Stimulated activated memory B cell treated with anti-CD40 and anti-IgM and Interleukin-4, amounts not matched to agents 10 μg/mL and 1 μg/mL and 100 μg/mL, for 72 hours (primary cell): ENCODE measurements around the gene KRT85.
"Not testable (repeated sequence)": the region's sequence is repeated elsewhere in the genome, so short reads cannot be mapped to it uniquely, and the experiment has no call there.

ENCODE experiments used
- ATAC-seq: fragments of 150-1000 bp; cut with Tn5 transposase; 2 replicates; pipeline ENCODE4 v1.10.0; 2021
- H3K27ac Mint-ChIP-seq: one replicate; pipeline ENCODE4 v1.8.0; 2022; ENCODE audit warnings: mild to moderate bottlenecking, mixed read lengths
- H3K27me3 Mint-ChIP-seq: one replicate; pipeline ENCODE4 v1.8.0; 2022; ENCODE audit warnings: mixed read lengths
- H3K36me3 Mint-ChIP-seq: one replicate; pipeline ENCODE4 v1.8.0; 2022; ENCODE audit warnings: mixed read lengths
- H3K4me1 Mint-ChIP-seq: one replicate; pipeline ENCODE4 v1.8.0; 2022; ENCODE audit warnings: mixed read lengths
- H3K4me3 Mint-ChIP-seq: one replicate; pipeline ENCODE4 v1.8.0; 2022; ENCODE audit warnings: mild to moderate bottlenecking, moderate library complexity, mixed read lengths
- H3K9me3 Mint-ChIP-seq: one replicate; pipeline ENCODE4 v1.8.0; 2022; ENCODE audit warnings: mixed read lengths

The KRT85 gene

GRCh38 chr12:52319097-52319496 lies 48.2 kb downstream of the KRT85 start:
- no peaks in the 10 kb centered on the region for H3K36me3 Mint-ChIP-seq
- no peaks in the 10 kb centered on the region for H3K4me1 Mint-ChIP-seq
- no peak overlapping the region for H3K4me3 Mint-ChIP-seq
- H3K27ac Mint-ChIP-seq = no peak overlapping the region
- ATAC-seq = no peak
- H3K9me3 Mint-ChIP-seq = no peaks in the 10 kb centered on the region
- peaks cover 52% of the 10 kb centered on the region for H3K27me3 Mint-ChIP-seq

GRCh38 chr12:52318241-52318990 lies 48.9 kb downstream of the KRT85 start:
- H3K36me3 Mint-ChIP-seq = no peaks in the 10 kb centered on the region
- no peak overlapping the region for H3K27ac Mint-ChIP-seq
- no peak overlapping the region for H3K4me3 Mint-ChIP-seq
- H3K27me3 Mint-ChIP-seq = peaks cover 55% of the 10 kb centered on the region
- H3K9me3 Mint-ChIP-seq = no peaks in the 10 kb centered on the region
- H3K4me1 Mint-ChIP-seq = no peaks in the 10 kb centered on the region
- no peak for ATAC-seq

GRCh38 chr12:52317468-52318052 lies 49.7 kb downstream of the KRT85 start:
- H3K27me3 Mint-ChIP-seq = peaks cover 55% of the 10 kb centered on the region
- ATAC-seq = no peak

GRCh38 chr12:52316701-52317100 lies 50.6 kb downstream of the KRT85 start:
- no peaks in the 10 kb centered on the region for H3K4me1 Mint-ChIP-seq
- H3K9me3 Mint-ChIP-seq = no peaks in the 10 kb centered on the region
- ATAC-seq = no peak
- H3K27ac Mint-ChIP-seq = no peak overlapping the region
- no peaks in the 10 kb centered on the region for H3K36me3 Mint-ChIP-seq
- H3K27me3 Mint-ChIP-seq = peaks cover 55% of the 10 kb centered on the region
- H3K4me3 Mint-ChIP-seq = no peak overlapping the region

More at GRCh38 chr12:52317468-52318052, 49.7 kb downstream of the KRT85 start:
- Mint-ChIP-seq H3K36me3 (no peaks in the 10 kb centered on the region), H3K27ac (no peak overlapping the region), H3K4me1 (no peaks in the 10 kb centered on the region), H3K9me3 (no peaks in the 10 kb centered on the region), H3K4me3 (no peak overlapping the region)

GRCh38 chr12:52316290-52316689 lies 51.0 kb downstream of the KRT85 start:
- no peaks in the 10 kb centered on the region for H3K4me1 Mint-ChIP-seq
- no peaks in the 10 kb centered on the region for H3K36me3 Mint-ChIP-seq
- H3K4me3 Mint-ChIP-seq = no peak overlapping the region
- ATAC-seq = no peak
- H3K9me3 Mint-ChIP-seq = no peaks in the 10 kb centered on the region
- peaks cover 57% of the 10 kb centered on the region for H3K27me3 Mint-ChIP-seq
- no peak overlapping the region for H3K27ac Mint-ChIP-seq

GRCh38 chr12:52315721-52316120 lies 51.6 kb downstream of the KRT85 start:
- not testable (repeated sequence) for H3K4me1 Mint-ChIP-seq, ATAC-seq, H3K4me3 Mint-ChIP-seq, H3K27ac Mint-ChIP-seq, H3K36me3 Mint-ChIP-seq, H3K9me3 Mint-ChIP-seq
- H3K27me3 Mint-ChIP-seq = peaks cover 63% of the 10 kb centered on the region

- H3K4me3 Mint-ChIP-seq = no peak overlapping the region
- no peaks in the 10 kb centered on the region for H3K36me3 Mint-ChIP-seq
- ATAC-seq = no peak
- H3K27ac Mint-ChIP-seq = no peak overlapping the region
- H3K27me3 Mint-ChIP-seq = peaks cover 58% of the 10 kb centered on the region
- no peaks in the 10 kb centered on the region for H3K4me1 Mint-ChIP-seq
- H3K9me3 Mint-ChIP-seq = no peaks in the 10 kb centered on the region
Measured at GRCh38 chr12:52314511-52314910, 52.8 kb downstream of the KRT85 start.

- peaks cover 1% of the 10 kb centered on the region for H3K4me1 Mint-ChIP-seq
- H3K9me3 Mint-ChIP-seq = no peaks in the 10 kb centered on the region
- H3K27ac Mint-ChIP-seq = no peak overlapping the region
- peaks cover 58% of the 10 kb centered on the region for H3K27me3 Mint-ChIP-seq
- H3K4me3 Mint-ChIP-seq = no peak overlapping the region
- no peak for ATAC-seq
- H3K36me3 Mint-ChIP-seq = no peaks in the 10 kb centered on the region
Measured at GRCh38 chr12:52313926-52314325, 53.4 kb downstream of the KRT85 start.

- no peaks in the 10 kb centered on the region for H3K9me3 Mint-ChIP-seq
- H3K36me3 Mint-ChIP-seq = no peaks in the 10 kb centered on the region
- peaks cover 58% of the 10 kb centered on the region for H3K27me3 Mint-ChIP-seq
- no peak overlapping the region for H3K4me3 Mint-ChIP-seq
- H3K4me1 Mint-ChIP-seq = peaks cover 6% of the 10 kb centered on the region
- ATAC-seq = no peak
- no peak overlapping the region for H3K27ac Mint-ChIP-seq
Measured at GRCh38 chr12:52313461-52313860, 53.8 kb downstream of the KRT85 start.

- no peak for ATAC-seq
- no peaks in the 10 kb centered on the region for H3K36me3 Mint-ChIP-seq
- no peak overlapping the region for H3K27ac Mint-ChIP-seq
- no peaks in the 10 kb centered on the region for H3K9me3 Mint-ChIP-seq
- peaks cover 62% of the 10 kb centered on the region for H3K27me3 Mint-ChIP-seq
- no peak overlapping the region for H3K4me3 Mint-ChIP-seq
- H3K4me1 Mint-ChIP-seq = peaks cover 8% of the 10 kb centered on the region
Measured at GRCh38 chr12:52312086-52312485, 55.2 kb downstream of the KRT85 start.

GRCh38 chr12:52311285-52311648 lies 56.0 kb downstream of the KRT85 start:
- Mint-ChIP-seq H3K4me3 (no peak overlapping the region), H3K4me1 (peaks cover 8% of the 10 kb centered on the region), H3K27me3 (peaks cover 71% of the 10 kb centered on the region), H3K27ac (no peak overlapping the region), H3K36me3 (no peaks in the 10 kb centered on the region), H3K9me3 (no peaks in the 10 kb centered on the region)
- no peak for ATAC-seq

GRCh38 chr12:52310622-52311284 lies 56.5 kb downstream of the KRT85 start:
- Mint-ChIP-seq H3K27ac (no peak overlapping the region), H3K36me3 (no peaks in the 10 kb centered on the region), H3K27me3 (peaks cover 76% of the 10 kb centered on the region), H3K9me3 (no peaks in the 10 kb centered on the region), H3K4me3 (no peak overlapping the region), H3K4me1 (peaks cover 8% of the 10 kb centered on the region)
- no peak for ATAC-seq
